Psoas muscle (tissue), 8 donors: ENCODE results near the gene MARCHF2. TPM values are rescaled to one million over a fixed set of nuclear protein-coding genes. Genes with fewer than 3 reads are reported as not detected.
A peak's percentile ranks its signal among the peaks of the same experiment; 100 is the strongest.

Source experiments
- ATAC-seq, 4 donors: fragments of 200-7000 bp; cut with Tn5 transposase; one replicate each; pipeline ENCODE4 v1.9.1; 2020; ENCODE audit warnings: moderate library complexity in 3 of 4, mild to moderate bottlenecking in 2 of 4
- DNase-seq, 2 donors: peaks; one replicate each; pipeline ENCODE4 v3.0.0-alpha.2; 2020
- H3K27ac ChIP-seq: fragments of 200-600 bp; one replicate; pipeline ENCODE4 v1.8.0; 2022
- H3K27me3 ChIP-seq, 3 donors: fragments of 200-600 bp in 1 of 3; one replicate each; pipeline versions ENCODE4 v1.6.1 to v1.8.0; 2013 to 2022; ENCODE audit warnings: low read length in 2 of 3, mild to moderate bottlenecking in 2 of 3, moderate library complexity in 1 of 3; ENCODE audit not compliant: insufficient read depth in 3 of 3
- H3K36me3 ChIP-seq, 2 donors: fragments of 200-600 bp in 1 of 2; one replicate each; pipeline versions ENCODE4 v1.6.1 to v1.8.0; 2013 to 2022; ENCODE audit warnings: low read depth in 1 of 2, mild to moderate bottlenecking in 1 of 2, moderate library complexity in 1 of 2; ENCODE audit not compliant: insufficient read depth in 1 of 2
- H3K4me1 ChIP-seq: fragments of 200-600 bp; one replicate; pipeline ENCODE4 v1.8.0; 2022
- H3K4me3 ChIP-seq: fragments of 200-600 bp; one replicate; pipeline ENCODE4 v1.8.0; 2022; ENCODE audit warnings: mild to moderate bottlenecking
- H3K9me3 ChIP-seq: fragments of 200-600 bp; one replicate; pipeline ENCODE4 v1.8.0; 2022
- CTCF ChIP-seq: fragments of 200-600 bp; IDR thresholded peaks from one replicate; pipeline ENCODE4 v1.8.0; 2022; ENCODE audit warnings: antibody characterized with exemption
- whole genome bisulfite sequencing, 3 donors: extraction: QIAGEN DNeasy Blood & Tissue Kit; methylation state at CpG; one replicate each; pipeline versions ENCODE4 v1.1.6 to v1.1.7; 2013; 5-methylcytosine and 5-hydroxymethylcytosine counted together
- intact Hi-C, 2 donors: fragments of 100-400 bp; cut with DNase I; formaldehyde crosslinking; loops; one replicate each; pipeline versions ENCODE4 v1.11.0 to v1.14.2; 2022
- polyA plus RNA-seq, 3 donors: library from polyadenylated mRNA; stranded (reverse); fragments of 200-250 nt; gene quantifications; one replicate each; pipeline ENCODE4 v1.2.3, GENCODE V29; 2013
- total RNA-seq, 4 donors: library from RNA; stranded (reverse); fragmentation: NEBNext Ultra II Directional in 2 of 4; extraction: Animal tissue kit (Norgen Biotek cat#: 25700) in 2 of 4; gene quantifications; one replicate each; pipeline versions ENCODE4 v1.2.1 to v1.2.4, GENCODE V29; 2021 to 2023
- donor health status: healthy with polysubstance abuse.
- donor health status: DM: no; HTN: no; CAD: no; lungs with moderate emphysema.
- donor health status: Bipolar disorder and iron deficiency.
- donor health status: healthy.
- donor health status: DM: yes; HTN: yes; CAD: no.
- donor health status: DM: no; HTN: no; CAD: no.
- donor health status: DM: no; HTN: no; CAD: no.
- donor health status: DM: yes; HTN: yes; CAD: no.

MARCHF2 gene
- total and polyA plus RNA-seq, 7 donors = 32.8 to 56.0 (median 49.2) TPM

DNA sequence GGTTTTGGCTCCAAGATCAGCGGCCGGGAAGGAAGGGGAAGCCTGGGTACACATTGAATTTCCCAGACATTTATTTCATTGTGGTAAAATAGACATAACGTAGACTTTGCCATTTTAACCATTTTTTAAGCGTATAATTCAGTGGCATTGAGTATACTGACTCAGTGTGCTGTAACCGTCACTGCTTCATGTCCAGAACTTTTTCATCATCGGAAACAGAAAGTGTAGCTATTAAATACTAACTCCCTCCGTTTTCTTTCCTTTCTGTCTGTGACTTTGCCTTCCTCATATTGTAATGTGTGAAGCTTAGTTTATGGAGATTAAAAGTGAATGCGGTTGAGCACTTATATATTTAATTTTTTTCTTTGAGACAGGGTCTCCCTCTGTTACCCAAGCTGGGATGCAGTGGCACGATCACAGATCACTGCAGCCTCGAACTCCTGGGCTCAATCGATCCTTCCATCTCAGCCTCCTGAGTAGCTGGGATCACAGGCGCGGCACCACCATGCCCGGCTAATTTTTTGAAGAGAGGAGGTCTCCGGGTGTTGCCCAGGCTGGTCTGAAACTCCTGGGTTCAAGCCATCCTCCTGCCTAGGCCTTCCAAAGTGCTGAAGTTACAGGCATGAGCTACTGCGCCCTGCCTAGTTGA is 33.1 kb downstream of the MARCHF2 start:
- ATAC-seq = no peak
- H3K4me1 ChIP-seq = peaks cover 48% of the 10 kb centered on the region
- peak overlapping the region; percentile 99 for H3K27ac ChIP-seq
- H3K4me3 ChIP-seq = peak overlapping the region; percentile 100
- no peaks in the 10 kb centered on the region for H3K27me3 ChIP-seq
- intact Hi-C loops = loop anchor here (5.0 kb wide), 2 partner anchors 34 to 84 kb away; partner anchors contain the start of genes ANGPTL4 (in 1 of the 2) and MARCHF2 (in 1 of the 2)
- peaks cover 0 to 13% of the 10 kb centered on the region in 2 donors for H3K36me3 ChIP-seq
- TF ChIP-seq CTCF = no peak
- no peak for DNase-seq
- 18 to 27% (median 18%) methylated on average over 16 of the region's 16 CpGs for WGBS, 3 donors
- no peaks in the 10 kb centered on the region for H3K9me3 ChIP-seq

DNA sequence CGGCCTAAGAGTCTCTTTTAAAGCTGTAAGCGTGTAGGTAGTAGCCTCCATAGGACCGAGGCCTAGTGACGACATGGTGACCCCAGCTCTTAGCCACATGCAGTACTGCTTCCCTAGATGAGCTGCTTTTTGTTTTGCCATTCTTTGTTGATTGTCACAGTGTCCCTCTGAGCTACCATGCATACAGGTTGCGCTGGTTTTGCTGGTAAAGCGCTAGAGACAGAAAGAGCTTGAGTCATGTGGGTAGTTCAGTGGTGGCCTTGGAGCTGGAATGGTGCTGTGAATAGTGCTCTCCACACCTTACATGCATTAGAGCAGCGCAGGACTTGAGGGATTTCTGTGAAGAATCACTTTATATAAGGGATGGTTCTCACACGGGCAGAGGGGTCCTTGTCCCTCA is 36.7 kb downstream of the MARCHF2 start:
- Histone ChIP-seq H3K36me3 (peaks cover 0 to 20% of the 10 kb centered on the region in 2 donors), H3K27me3 (no peaks in the 10 kb centered on the region), H3K9me3 (no peaks in the 10 kb centered on the region), H3K27ac (no peak overlapping the region), H3K4me3 (peak overlapping the region; percentile 28), H3K4me1 (peaks cover 84% of the 10 kb centered on the region)
- no peak for ATAC-seq
- no peak for TF ChIP-seq CTCF
- DNase-seq = no peak
- intact Hi-C loops = loop anchor here (5.0 kb wide), 2 partner anchors 38 to 88 kb away; partner anchors contain the start of genes ANGPTL4 (in 1 of the 2) and MARCHF2 (in 1 of the 2)
- 70 to 78% (median 73%) methylated on average over 7 to 8 of the region's 8 CpGs for WGBS, 3 donors

- peaks cover 0 to 28% of the 10 kb centered on the region in 2 donors for H3K36me3 ChIP-seq
- peak overlapping the region; percentile 9 for H3K4me3 ChIP-seq
- H3K27ac ChIP-seq = peak overlapping the region; percentile 34
- intact Hi-C loops = no loop called here
- no peaks in the 10 kb centered on the region for H3K9me3 ChIP-seq
- no peaks in the 10 kb centered on the region for H3K27me3 ChIP-seq
- 51 to 71% (median 61%) methylated on average over 6 of the region's 6 CpGs for WGBS, 3 donors
- DNase-seq (no peak), ATAC-seq (peak in 3 of 4 donors; percentile 11 to 29 (median 20))
- H3K4me1 ChIP-seq = peaks cover 95% of the 10 kb centered on the region
- TF ChIP-seq CTCF = no peak
Measured at GRCh38 chr19:8451377-8451776, 38.3 kb downstream of the MARCHF2 start.

DNA sequence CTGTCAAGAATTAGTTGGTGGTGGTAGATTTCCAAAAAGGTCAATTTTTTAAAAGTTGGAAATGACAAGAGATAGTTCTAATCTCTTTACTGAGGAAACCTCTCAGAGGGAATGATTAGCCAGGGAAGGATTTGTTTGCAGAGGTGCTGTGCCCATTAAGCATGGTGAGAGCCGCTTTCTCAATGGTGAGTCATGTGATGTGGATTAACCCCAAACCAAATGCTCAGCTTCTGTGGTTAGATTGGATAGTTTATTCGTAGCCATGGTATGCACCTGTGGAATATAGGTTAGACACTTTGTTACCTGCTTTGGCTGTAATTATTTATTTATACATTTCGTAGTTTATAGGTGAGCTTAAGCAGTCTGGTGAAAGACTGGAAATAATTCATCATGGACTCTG is 38.8 kb downstream of the MARCHF2 start:
- peak overlapping the region; percentile 9 for H3K4me3 ChIP-seq
- no peak for TF ChIP-seq CTCF
- 41 to 50% (median 44%) methylated on average over 3 of the region's 3 CpGs for WGBS, 3 donors
- intact Hi-C loops = no loop called here
- H3K27me3 ChIP-seq = no peaks in the 10 kb centered on the region
- H3K36me3 ChIP-seq = peaks cover 0 to 28% of the 10 kb centered on the region in 2 donors
- ATAC-seq (peak; percentile 73 to 83 (median 80)), DNase-seq (no peak)
- peaks cover 95% of the 10 kb centered on the region for H3K4me1 ChIP-seq
- no peaks in the 10 kb centered on the region for H3K9me3 ChIP-seq
- H3K27ac ChIP-seq = peak overlapping the region; percentile 57
